ENCODE data around the gene MBNL1. TPM values are rescaled to one million over a fixed set of nuclear protein-coding genes. Genes with fewer than 3 reads are reported as not detected.

The MBNL1 gene
- total RNA-seq, 2 donors from 2014 or later = 149 to 191 TPM

GRCh38 chr3:152309535-152310307, 41.0 kb downstream of the MBNL1 start:
- Histone ChIP-seq H3K9me3 (no peaks in the 10 kb centered on the region), H3K27me3 (no peaks in the 10 kb centered on the region), H3K27ac (peak overlapping the region; percentile 78), H3K9ac (ENCODE audit: low read depth in 2 of 2, low read length in 2 of 2) (no peak overlapping the region), H3K36me3 (no peaks in the 10 kb centered on the region), H3K4me1 (peaks cover 17% of the 10 kb centered on the region), H3K4me3 (no peak overlapping the region)
- no peak for TF ChIP-seq CTCF (IDR thresholded peaks at IDR 0.05)
- intact Hi-C loops (cut with DNase I) = loop anchor here (5.0 kb wide), 1 partner anchor 37 kb away; no protein-coding TSS in a partner anchor
- no peak for DNase-seq

GRCh38 chr3:152313430-152313829, 44.7 kb downstream of the MBNL1 start:
- H3K27ac ChIP-seq = no peak overlapping the region
- no peak overlapping the region for H3K9ac ChIP-seq (ENCODE audit: low read depth in 2 of 2, low read length in 2 of 2)
- TF ChIP-seq CTCF (IDR thresholded peaks at IDR 0.05) = no peak
- peaks cover 19% of the 10 kb centered on the region for H3K4me1 ChIP-seq
- H3K27me3 ChIP-seq = no peaks in the 10 kb centered on the region
- H3K9me3 ChIP-seq = no peaks in the 10 kb centered on the region
- intact Hi-C loops (cut with DNase I) = no loop called here
- no peak overlapping the region for H3K4me3 ChIP-seq
- no peak for DNase-seq
- H3K36me3 ChIP-seq = no peaks in the 10 kb centered on the region

- H3K27ac ChIP-seq = no peak overlapping the region
- TF ChIP-seq CTCF (IDR thresholded peaks at IDR 0.05) = no peak
- H3K4me1 ChIP-seq = peaks cover 14% of the 10 kb centered on the region
- no peaks in the 10 kb centered on the region for H3K36me3 ChIP-seq
- H3K9me3 ChIP-seq = no peaks in the 10 kb centered on the region
- H3K9ac ChIP-seq (ENCODE audit: low read depth in 2 of 2, low read length in 2 of 2) = no peak overlapping the region
- H3K4me3 ChIP-seq = no peak overlapping the region
- no peak for DNase-seq
- no peaks in the 10 kb centered on the region for H3K27me3 ChIP-seq
- intact Hi-C loops (cut with DNase I) = no loop called here
Measured at GRCh38 chr3:152313914-152314313, 45.2 kb downstream of the MBNL1 start.

GRCh38 chr3:152314677-152315353, 46.1 kb downstream of the MBNL1 start:
- no peak for TF ChIP-seq CTCF (IDR thresholded peaks at IDR 0.05)
- no peak overlapping the region for H3K27ac ChIP-seq
- no peak overlapping the region for H3K4me3 ChIP-seq
- intact Hi-C loops (cut with DNase I) = no loop called here
- H3K9me3 ChIP-seq = no peaks in the 10 kb centered on the region
- no peak for DNase-seq
- H3K27me3 ChIP-seq = no peaks in the 10 kb centered on the region
- H3K36me3 ChIP-seq = no peaks in the 10 kb centered on the region
- peaks cover 7% of the 10 kb centered on the region for H3K4me1 ChIP-seq
- H3K9ac ChIP-seq (ENCODE audit: low read depth in 2 of 2, low read length in 2 of 2) = no peak overlapping the region

- intact Hi-C loops (cut with DNase I) = no loop called here
- DNase-seq = no peak
- H3K27me3 ChIP-seq = no peaks in the 10 kb centered on the region
- H3K4me3 ChIP-seq = no peak overlapping the region
- peaks cover 5% of the 10 kb centered on the region for H3K4me1 ChIP-seq
- H3K36me3 ChIP-seq = no peaks in the 10 kb centered on the region
- no peaks in the 10 kb centered on the region for H3K9me3 ChIP-seq
- no peak overlapping the region for H3K9ac ChIP-seq (ENCODE audit: low read depth in 2 of 2, low read length in 2 of 2)
- H3K27ac ChIP-seq = no peak overlapping the region
- TF ChIP-seq CTCF (IDR thresholded peaks at IDR 0.05) = no peak
Measured at GRCh38 chr3:152315623-152316022, 46.9 kb downstream of the MBNL1 start.
